HG02610 (cell line): ENCODE results near the gene KCNN4.
"Not testable (repeated sequence)": the region's sequence is repeated elsewhere in the genome, so short reads cannot be mapped to it uniquely, and the experiment has no call there.

Source experiments
- ATAC-seq: cut with Tn5 transposase; IDR thresholded peaks from one replicate; pipeline ENCODE4 v1.9.1; 2021; ENCODE audit warnings: mild to moderate bottlenecking, moderate library complexity; ENCODE audit not compliant: unreplicated experiment

Gene KCNN4

DNA sequence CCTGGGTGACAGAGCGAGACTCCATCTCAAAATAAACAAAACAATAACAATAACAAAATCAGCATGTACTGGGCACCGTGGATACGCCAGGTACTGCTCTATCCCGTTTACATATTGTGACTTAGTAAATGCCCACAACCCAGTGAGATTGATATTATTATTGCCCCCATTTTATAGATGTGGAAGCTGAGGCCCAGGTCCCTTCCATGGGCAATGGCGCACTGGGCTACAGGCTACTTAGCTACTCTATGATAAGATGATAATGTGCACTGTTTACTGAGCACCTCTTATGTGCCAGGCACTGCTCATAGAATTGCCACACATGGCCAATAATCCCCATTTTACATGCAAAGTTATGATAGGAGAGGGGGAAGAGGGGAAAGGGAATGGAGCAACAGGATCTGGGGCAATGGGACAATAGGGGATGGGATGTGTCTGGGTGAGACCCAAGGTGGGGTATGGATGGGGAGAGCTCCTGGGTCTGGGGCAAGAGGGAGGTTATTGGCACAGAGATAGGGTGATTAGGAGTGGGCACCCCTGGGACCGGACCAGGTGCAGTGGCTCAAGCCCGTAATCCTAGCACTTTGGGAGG, 5.4 kb downstream of the KCNN4 start:
- no peak for ATAC-seq

GRCh38 chr19:43774940-43775258, 5.9 kb downstream of the KCNN4 start:
- ATAC-seq = not testable (repeated sequence)

DNA sequence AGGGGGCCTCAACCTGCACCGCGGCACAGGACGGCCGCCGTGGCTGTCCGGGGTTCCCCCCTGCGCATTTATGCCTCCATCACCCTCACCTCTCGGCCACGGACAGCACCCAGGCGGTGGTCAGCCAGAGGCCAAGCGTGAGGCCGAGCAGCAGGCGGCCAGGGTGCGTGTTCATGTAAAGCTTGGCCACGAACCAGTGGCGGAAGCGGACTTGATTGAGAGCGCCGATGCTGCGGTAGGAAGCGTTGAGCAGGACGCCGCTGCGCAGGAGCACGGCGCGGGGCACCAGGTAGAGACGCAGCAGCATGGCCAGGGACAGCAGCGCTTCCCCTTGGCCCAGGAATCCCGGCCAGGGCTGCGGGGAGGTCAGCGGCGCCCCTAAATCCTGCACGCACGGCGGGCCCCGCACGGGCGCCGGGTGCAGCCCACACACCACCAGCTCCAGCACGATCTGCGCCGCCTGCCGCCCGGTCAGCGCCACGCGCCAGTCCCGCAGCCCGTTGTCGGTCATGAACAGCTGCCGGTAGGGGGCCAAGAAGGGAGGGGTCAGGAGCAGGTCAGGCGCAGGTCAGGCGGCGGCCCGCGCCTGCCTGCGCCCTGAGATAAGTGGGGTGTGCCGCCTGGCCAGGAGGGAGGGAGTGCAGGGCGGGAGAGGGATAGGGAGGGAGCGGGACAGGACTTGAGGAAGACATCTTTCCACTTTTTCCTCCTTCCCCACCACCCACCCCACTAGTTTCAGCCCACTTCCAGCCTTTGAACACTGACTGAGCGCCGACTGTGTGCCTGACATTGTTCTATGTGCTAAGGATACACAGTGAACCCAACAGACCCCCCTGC, 6.5 kb downstream of the KCNN4 start:
- ATAC-seq = no peak

DNA sequence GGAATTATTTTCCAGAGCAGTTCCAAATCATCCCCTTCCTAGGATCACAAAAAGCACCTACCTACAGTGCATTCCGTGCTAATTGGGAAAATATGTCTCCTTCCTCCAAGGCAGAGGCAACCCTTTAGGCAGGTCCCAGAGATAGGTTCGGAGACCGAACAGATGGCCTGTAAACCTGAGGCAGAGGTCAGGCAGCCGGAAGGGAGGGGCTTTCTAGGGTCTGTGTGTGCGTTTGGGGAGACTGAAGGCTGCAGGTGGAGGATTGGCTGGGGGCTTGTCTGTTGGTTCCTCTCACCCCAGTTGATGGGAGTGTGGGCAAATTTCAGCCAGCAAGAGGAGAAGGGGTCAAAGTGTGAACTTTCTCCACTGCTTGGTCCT, 7.1 kb downstream of the KCNN4 start:
- ATAC-seq = no peak

GRCh38 chr19:43769256-43769655, 11.5 kb downstream of the KCNN4 start:
- ATAC-seq = no peak

GRCh38 chr19:43768273-43769050, 12.3 kb downstream of the KCNN4 start:
- no peak for ATAC-seq

GRCh38 chr19:43767818-43768217, 13.0 kb downstream of the KCNN4 start:
- no peak for ATAC-seq

GRCh38 chr19:43767316-43767715, 13.5 kb downstream of the KCNN4 start:
- no peak for ATAC-seq

DNA sequence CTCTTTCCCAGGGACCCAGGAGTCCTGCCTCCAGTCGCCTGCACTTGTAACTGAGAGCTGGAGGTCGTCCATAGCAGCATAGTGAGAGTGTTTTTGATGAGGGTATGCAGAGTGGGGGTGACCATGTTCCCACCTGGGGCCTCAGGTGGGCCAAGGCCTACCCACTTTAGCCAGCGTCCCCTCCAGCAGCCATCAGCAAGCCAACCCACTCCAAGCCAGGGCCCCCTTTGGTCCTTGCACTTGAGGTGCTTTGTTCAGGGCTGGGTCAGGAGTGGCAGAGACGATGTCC, 14.1 kb downstream of the KCNN4 start:
- ATAC-seq = no peak

- ATAC-seq = peak; percentile 67
Measured at GRCh38 chr19:43765109-43765876, 15.5 kb downstream of the KCNN4 start.

GRCh38 chr19:43764684-43765083, 16.1 kb downstream of the KCNN4 start:
- not testable (repeated sequence) for ATAC-seq

DNA sequence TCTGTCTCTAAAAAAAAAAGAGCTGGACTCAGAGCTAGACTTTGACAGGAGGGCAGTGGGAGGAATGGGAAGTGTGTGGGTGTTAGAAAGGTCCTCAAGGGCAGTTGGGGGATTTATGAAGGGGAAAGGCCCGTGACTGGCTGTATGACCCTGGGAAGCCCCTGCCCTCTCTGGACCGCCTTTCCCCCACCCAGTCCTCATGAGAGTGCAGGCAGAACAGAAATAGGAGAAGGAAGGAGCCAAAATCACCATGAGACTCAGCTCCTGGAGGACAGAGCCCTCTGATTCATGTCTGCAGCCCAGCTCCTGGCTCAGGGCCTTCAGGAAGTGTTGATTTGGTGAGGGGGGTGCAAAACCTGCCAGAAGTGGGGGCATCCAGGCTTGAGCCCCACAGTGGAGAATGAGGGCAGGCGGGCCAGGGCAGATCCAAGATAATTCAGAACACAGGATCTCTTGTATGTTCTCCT, 17.3 kb downstream of the KCNN4 start:
- ATAC-seq = peak; percentile 33

DNA sequence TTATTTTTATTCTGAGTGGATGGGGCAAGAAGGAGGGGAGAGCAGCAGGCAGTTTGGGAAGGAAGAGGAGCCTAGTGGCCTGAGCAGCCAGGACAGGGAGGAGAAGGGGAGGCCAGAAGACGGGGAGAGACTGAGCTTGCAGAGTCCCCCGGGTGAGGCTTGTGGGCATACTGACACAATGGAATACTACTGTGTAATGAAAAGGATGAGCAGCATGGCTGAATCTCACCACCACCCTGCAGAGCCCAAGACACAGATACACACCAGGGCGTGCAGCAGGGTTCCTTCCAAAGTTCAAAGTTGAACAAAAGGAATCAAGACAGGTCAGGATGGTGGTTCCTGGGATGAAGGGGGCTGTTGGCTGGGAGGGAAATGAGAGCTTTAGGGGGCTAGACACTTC, 18.0 kb downstream of the KCNN4 start:
- no peak for ATAC-seq

DNA sequence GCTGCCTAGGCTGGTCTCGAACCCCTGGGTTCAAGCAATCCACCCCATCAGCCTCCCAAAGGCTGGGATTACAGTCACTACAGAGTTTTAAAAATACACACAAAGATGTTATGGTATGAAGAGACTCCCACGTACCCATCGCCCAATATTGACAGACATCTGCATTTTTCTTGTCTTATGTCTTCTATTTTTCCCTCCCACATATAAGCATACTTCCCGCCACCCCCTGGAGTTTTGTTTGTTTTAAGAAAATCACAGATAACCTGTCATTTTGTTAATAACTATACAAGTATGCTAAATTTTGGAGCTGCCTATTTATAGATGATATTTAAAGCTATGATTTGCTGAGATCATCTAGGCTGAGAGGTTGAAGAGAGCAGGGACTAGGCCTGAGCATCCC, 19.8 kb downstream of the KCNN4 start:
- no peak for ATAC-seq

GRCh38 chr19:43759515-43759914, 21.3 kb downstream of the KCNN4 start:
- no peak for ATAC-seq

GRCh38 chr19:43755256-43755801, 25.4 kb downstream of the KCNN4 start:
- peak; percentile 20 for ATAC-seq

DNA sequence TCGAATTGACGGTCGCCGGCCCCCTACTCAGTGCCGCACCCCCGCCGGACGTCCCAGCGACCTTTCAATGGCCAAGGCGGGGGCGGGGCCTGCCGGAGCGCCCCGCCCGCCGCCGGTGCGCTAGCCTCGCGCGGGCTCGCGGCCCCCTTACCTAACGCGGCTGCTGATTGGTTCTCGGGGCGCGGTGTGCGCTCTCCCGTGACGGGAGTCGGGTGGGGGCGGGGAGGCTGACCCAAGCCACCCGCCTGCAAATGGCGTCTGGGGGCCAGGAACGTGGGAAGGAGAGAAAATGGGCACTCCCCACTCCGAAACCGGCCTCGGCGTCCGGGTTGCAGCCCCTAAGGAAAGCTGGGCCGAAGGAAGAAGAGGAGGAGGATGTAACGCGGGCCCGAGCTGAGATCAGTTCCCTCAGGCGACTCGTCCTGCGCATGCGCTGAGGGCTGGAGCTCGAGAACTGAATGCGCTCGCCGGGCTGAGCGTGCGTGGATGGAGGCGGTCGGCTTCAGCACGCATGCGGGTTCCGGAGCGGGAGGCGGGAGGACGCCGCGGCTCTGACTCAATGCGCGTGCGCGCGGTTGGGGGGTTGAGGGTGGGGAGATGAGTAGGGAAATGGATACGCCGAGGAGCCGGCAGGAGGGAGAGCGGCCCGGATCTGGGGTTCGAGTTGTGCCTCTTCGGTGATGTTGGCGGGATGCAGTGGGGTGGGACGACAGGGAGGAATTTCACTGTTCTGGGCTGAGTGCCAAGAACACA, 26.1 kb downstream of the KCNN4 start, which contains the start of gene SMG9:
Gene SMG9, minus strand, starts transcription at position 460 of the 753 bp plus-strand sequence. CDS start 4,221 bp downstream, outside the sequence.
- peak; percentile 50 for ATAC-seq

DNA sequence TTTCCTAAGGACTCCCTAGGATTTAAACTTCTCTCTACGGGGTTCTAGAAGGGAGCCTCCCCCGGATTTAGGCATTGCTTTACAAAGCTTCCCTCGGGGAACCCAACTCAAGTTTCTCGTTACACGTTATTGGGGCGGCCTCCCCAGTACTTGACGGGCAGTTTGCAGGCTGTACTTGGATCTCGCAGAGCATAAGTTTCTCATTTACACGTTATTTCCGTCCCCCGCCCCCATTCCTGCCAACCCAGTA, 26.6 kb downstream of the KCNN4 start:
- ATAC-seq = no peak

GRCh38 chr19:43752287-43752875, 28.4 kb downstream of the KCNN4 start:
- no peak for ATAC-seq
